Measurements from ENCODE around the gene TPPP.

TPPP gene

GRCh38 chr5:620586-621180 is 72.5 kb downstream of the TPPP start:
- no peak overlapping the region for H3K4me3 ChIP-seq (ENCODE audit: low read length)
- no peak for DNase-seq (ENCODE audit: low read depth)
- TF ChIP-seq CTCF (IDR thresholded peaks at IDR 0.05; ENCODE audit: insufficient read depth, low read depth, low read length, missing control alignments) = no peak

GRCh38 chr5:620152-620551 is 73.0 kb downstream of the TPPP start:
- no peak for DNase-seq (ENCODE audit: low read depth)

GRCh38 chr5:619444-619843 is 73.7 kb downstream of the TPPP start:
- no peak for DNase-seq (ENCODE audit: low read depth)
- no peak overlapping the region for H3K4me3 ChIP-seq (ENCODE audit: low read length)
- no peak for TF ChIP-seq CTCF (IDR thresholded peaks at IDR 0.05; ENCODE audit: insufficient read depth, low read depth, low read length, missing control alignments)

More at GRCh38 chr5:620152-620551, 73.0 kb downstream of the TPPP start:
- H3K4me3 ChIP-seq (ENCODE audit: low read length) = no peak overlapping the region
- TF ChIP-seq CTCF (IDR thresholded peaks at IDR 0.05; ENCODE audit: insufficient read depth, low read depth, low read length, missing control alignments) = no peak

- no peak overlapping the region for H3K4me3 ChIP-seq (ENCODE audit: low read length)
- no peak for TF ChIP-seq CTCF (IDR thresholded peaks at IDR 0.05; ENCODE audit: insufficient read depth, low read depth, low read length, missing control alignments)
- DNase-seq (ENCODE audit: low read depth) = no peak
These were observed 74.7 kb downstream of the TPPP start for GRCh38 chr5:618450-618849.

- TF ChIP-seq CTCF (IDR thresholded peaks at IDR 0.05; ENCODE audit: insufficient read depth, low read depth, low read length, missing control alignments) = no peak
- H3K4me3 ChIP-seq (ENCODE audit: low read length) = no peak overlapping the region
- DNase-seq (ENCODE audit: low read depth) = no peak
These were observed 75.3 kb downstream of the TPPP start for GRCh38 chr5:617896-618295.

- no peak overlapping the region for H3K4me3 ChIP-seq (ENCODE audit: low read length)
- DNase-seq (ENCODE audit: low read depth) = no peak
- TF ChIP-seq CTCF (IDR thresholded peaks at IDR 0.05; ENCODE audit: insufficient read depth, low read depth, low read length, missing control alignments) = no peak
These were observed 76.6 kb downstream of the TPPP start for GRCh38 chr5:616484-617039.

Data from epithelial cell of esophagus (primary cell).